Tongue (tissue), 2 donors: ENCODE data around the gene DNAJC3. TPM values are rescaled to one million over a fixed set of nuclear protein-coding genes. Genes with fewer than 3 reads are reported as not detected.
"Not testable (repeated sequence)": the region's sequence is repeated elsewhere in the genome, so short reads cannot be mapped to it uniquely, and the experiment has no call there.

Experiments
- DNase-seq: peaks from one replicate; pipeline ENCODE4 v3.0.0-alpha.2; 2015
- total RNA-seq: library from RNA; depleted of rRNA; stranded (reverse); fragments of >200 nt; gene quantifications from one replicate; pipeline ENCODE4 v1.2.3, GENCODE V29; 2014

The DNAJC3 gene
- total RNA-seq, 1 donor from 2014 or later = 43.1 TPM

- DNase-seq = peak; percentile 48
Observed at GRCh38 chr13:95676105-95676761, 706 bp upstream of the DNAJC3 start.

GRCh38 chr13:95677564-95678266, 776 bp downstream of the DNAJC3 start:
- peak; percentile 41 for DNase-seq

- DNase-seq = no peak
Observed at GRCh38 chr13:95678967-95679366, 2.0 kb downstream of the DNAJC3 start.

GRCh38 chr13:95679722-95680121, 2.8 kb downstream of the DNAJC3 start:
- no peak for DNase-seq

GRCh38 chr13:95684418-95684817, 7.5 kb downstream of the DNAJC3 start:
- no peak for DNase-seq

GRCh38 chr13:95684960-95685359, 8.0 kb downstream of the DNAJC3 start:
- DNase-seq = not testable (repeated sequence)

- no peak for DNase-seq
Observed at GRCh38 chr13:95689582-95689926, 12.6 kb downstream of the DNAJC3 start.

GRCh38 chr13:95690986-95691385, 14.0 kb downstream of the DNAJC3 start:
- not testable (repeated sequence) for DNase-seq

GRCh38 chr13:95697052-95697680, 20.2 kb downstream of the DNAJC3 start:
- no peak for DNase-seq

GRCh38 chr13:95698047-95698749, 21.3 kb downstream of the DNAJC3 start:
- no peak for DNase-seq

- DNase-seq = no peak
Observed at GRCh38 chr13:95703576-95703975, 26.6 kb downstream of the DNAJC3 start.

GRCh38 chr13:95704510-95704909, 27.6 kb downstream of the DNAJC3 start:
- DNase-seq = no peak

GRCh38 chr13:95706356-95706755, 29.4 kb downstream of the DNAJC3 start:
- no peak for DNase-seq

GRCh38 chr13:95707035-95707434, 30.1 kb downstream of the DNAJC3 start:
- DNase-seq = no peak

- no peak for DNase-seq
Observed at GRCh38 chr13:95707442-95708390, 30.8 kb downstream of the DNAJC3 start.

- no peak for DNase-seq
Observed at GRCh38 chr13:95708391-95708774, 31.4 kb downstream of the DNAJC3 start.

- DNase-seq = no peak
Observed at GRCh38 chr13:95708811-95709500, 32.0 kb downstream of the DNAJC3 start.

GRCh38 chr13:95710313-95710712, 33.4 kb downstream of the DNAJC3 start:
- no peak for DNase-seq

- DNase-seq = not testable (repeated sequence)
Observed at GRCh38 chr13:95712846-95713245, 35.9 kb downstream of the DNAJC3 start.

GRCh38 chr13:95713651-95714050, 36.7 kb downstream of the DNAJC3 start:
- DNase-seq = no peak
